Activated T-helper 1 cell treated with anti-CD3 and anti-CD28 coated beads, Interleukin-2, amount 50 U/mL, for 16 hours (primary cell): Measurements from ENCODE around the gene ACAN.

Experiments used
- DNase-seq, 2 donors: peaks; one replicate each; pipeline ENCODE4 v3.0.0-alpha.2; 2020; ENCODE audit warnings: low read depth in 1 of 2, low spot score in 1 of 2

The ACAN gene

DNA sequence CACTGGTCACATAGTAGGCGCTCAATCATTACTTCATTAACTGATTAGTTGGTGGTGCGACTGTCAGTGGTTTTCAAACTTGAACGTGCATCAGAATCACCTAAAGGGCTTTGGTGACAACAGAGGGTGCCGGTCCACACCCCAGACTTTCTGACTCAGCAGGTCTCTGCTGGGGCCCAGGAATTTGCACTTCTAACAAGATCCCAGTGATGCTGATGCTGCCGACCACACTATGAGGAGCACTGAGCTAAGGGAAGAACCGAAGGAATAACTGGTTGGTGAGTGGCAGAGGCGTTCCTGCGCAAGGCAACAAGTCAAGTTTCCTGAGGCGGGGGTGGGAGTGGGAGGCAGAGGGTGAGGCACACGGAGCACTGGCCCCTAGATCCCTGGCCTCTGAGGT lies 73.3 kb downstream of the ACAN start:
- no peak for DNase-seq

GRCh38 chr15:88877415-88877814 lies 74.2 kb downstream of the ACAN start:
- DNase-seq: no peak

GRCh38 chr15:88877906-88878305 lies 74.7 kb downstream of the ACAN start:
- DNase-seq: no peak

DNA sequence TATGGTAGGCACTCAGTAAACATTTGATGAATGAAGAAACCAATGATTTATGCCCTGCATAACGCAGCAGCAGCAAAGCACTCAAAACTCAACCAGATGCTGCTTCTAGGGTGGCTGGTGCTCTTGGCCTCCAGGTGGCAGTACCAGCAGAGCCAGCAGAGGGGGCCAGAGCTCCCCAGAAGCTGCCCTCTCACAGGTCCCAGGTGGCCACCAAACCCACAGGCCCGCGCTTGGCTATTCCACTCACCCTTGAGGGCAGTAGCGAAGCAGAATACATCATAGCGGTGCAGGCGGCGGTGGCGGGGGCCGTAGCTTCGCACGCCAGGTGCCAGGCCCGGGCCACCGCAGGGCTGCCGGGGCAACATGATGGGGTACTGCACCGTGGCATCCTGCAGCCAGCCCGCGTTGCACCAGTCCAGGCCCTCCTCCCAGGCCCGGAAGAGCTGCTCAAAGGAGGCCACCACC lies 75.5 kb downstream of the ACAN start:
- DNase-seq: no peak

DNA sequence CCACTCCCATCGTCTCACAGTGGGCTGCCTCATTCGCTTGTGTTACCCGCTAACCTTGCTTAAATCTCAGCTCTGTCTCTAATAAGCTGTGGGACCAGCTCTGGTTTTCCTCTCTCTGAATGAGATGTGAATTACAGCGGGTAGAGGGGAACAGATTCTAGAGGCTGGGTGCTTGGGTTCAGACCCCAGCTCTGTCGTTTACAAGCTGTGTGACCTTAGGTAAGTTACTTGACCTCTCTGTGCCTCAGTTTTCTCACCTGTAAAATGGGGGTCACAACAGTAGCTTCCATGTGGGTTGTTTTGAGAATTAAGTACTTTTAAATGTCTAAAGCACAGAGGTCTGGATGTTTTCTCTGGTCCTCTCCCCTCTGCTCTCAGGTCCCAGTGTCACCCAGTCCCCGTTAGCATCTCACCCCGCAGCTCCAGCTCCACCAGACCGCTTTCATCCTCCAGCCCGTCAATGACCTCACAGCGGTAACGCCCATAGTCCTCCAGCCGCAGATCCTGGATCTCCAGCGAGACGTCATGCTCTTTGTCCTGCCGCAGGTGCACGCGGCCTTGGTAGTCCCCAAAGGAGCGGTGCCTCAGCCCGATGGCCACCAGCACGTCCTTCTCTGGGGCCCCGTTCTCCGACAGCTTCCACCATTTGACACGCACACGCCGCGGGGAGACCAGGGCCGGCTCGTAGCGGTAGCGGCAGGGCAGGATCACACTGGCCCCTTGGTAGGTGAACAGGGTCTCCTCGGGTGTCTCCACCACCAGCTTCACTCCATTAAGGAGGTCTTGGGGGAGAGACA lies 77.9 kb downstream of the ACAN start:
- no peak for DNase-seq

DNA sequence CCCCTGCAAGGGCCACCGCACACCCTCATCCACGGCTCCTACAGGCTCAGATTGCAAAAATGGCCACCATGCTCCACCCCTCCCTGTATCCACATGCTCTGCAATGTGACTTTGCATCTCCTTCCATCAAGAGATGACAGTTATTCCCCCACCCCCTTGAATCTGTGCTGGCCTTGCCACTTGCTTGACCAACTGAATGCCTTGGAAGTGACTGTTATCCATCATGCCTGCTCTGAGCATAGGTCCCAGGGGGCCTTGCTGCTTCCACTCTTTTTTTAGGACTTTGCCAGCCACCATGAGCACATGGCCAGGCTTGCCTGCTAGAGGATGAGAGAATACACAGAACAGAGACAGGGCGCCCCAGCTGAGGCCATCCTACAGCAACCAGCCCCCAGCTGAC lies 78.5 kb downstream of the ACAN start:
- no peak for DNase-seq

DNA sequence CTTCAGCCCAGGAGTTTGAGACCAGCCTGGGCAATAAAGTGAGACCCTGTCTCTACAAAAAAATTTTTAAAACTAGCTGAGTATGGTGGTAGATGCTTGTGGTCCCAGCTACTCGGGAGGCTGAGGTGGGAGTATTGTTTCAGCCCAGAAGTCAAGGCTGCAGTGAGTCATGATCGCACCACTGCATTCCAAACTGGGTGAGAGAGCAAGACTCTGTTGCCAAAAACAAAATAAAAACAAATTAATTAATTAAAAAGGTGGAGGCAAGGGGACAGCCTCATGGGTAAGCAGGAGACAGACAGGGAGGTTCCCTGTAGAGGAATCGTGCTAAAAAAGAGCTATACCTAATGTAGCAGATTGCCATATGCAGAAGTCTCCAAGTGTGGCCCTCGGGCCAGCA lies 79.5 kb downstream of the ACAN start:
- DNase-seq: no peak

- no peak for DNase-seq
Observed at GRCh38 chr15:88887068-88887580, 83.9 kb downstream of the ACAN start.

GRCh38 chr15:88888719-88889118 lies 85.5 kb downstream of the ACAN start:
- DNase-seq: no peak

DNA sequence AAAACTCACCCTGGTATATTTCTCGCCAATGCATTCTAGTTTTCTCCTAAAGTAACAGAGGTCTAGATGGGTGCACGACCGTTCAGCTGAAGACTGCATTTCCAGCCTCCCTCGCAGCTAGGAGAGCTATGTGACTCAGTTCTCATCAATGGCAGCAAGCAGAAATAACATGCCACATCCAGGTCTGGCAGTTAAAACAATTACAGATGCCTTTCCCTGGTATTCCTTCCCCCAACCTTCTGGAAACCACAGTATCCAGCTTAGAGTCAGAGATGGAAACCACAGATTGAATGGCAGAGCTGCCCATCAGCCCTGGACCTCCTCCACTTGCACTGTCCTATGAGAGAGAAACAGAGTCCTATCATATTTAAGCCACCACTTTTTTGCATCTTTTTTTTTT lies 87.3 kb downstream of the ACAN start:
- no peak for DNase-seq

GRCh38 chr15:88891540-88892254 lies 88.5 kb downstream of the ACAN start:
- DNase-seq: no peak

- DNase-seq: peak; percentile 71 to 82
Observed at GRCh38 chr15:88894348-88894818, 91.1 kb downstream of the ACAN start.

- peak; percentile 27 to 32 for DNase-seq
Observed at GRCh38 chr15:88894819-88895767, 91.9 kb downstream of the ACAN start, which contains the start of gene HAPLN3. HAPLN3 (minus strand) TSS chr15:88895544; CDS start chr15:88887298, 8,246 bp downstream.

- no peak for DNase-seq
Observed at GRCh38 chr15:88896333-88897033, 93.2 kb downstream of the ACAN start.

DNA sequence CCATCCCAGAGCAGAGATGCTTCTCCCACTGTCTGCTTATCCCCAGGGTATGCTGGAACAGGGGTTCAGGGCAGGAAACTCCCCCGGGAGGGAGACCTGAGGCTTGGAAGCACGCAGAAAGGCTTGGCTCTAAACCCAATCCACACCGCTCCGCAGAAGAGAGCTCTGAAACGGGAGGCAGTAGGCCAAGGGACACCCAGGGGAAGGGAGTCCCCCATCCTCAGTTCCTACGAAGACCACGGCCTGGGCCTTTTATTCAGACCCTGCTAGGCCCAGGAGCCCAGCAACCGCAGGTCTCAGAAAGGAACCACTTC lies 93.9 kb downstream of the ACAN start:
- no peak for DNase-seq

DNA sequence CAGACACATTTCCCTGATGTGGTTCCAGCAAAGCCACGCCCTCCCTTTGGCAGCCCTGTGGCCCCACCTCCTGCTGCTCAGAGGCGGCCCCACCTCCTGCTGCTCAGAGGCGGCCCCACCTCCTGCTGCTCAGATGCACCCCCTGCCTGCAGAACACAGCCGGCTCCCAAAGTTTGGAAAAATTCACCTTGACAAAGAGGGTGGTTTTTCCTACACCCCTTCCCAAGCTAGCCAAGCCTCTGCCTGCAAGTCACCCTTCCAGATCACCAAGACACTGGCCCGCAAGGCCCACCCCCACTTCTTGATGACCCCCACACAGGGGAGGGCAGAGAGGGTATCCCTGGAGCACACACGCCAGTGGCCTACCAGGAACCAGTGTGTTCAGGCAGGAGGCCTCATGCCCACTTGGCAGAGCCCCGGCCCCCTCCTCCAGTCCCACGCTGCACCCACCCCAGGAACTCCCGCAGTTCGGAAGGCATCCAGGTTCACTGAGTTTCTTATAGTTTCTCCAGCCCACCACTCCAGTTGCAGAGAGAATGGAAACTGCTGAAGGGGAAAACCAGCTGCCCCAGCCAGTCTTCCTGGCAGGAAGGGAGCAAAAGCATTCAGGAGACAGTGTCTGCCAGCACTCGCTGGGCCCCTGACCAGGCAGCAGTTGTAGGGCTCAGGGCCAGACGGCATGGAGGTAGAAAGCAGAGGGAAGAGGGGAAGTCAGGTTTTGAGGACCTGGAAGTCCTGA lies 94.4 kb downstream of the ACAN start:
- DNase-seq: peak; percentile 61 to 62

DNA sequence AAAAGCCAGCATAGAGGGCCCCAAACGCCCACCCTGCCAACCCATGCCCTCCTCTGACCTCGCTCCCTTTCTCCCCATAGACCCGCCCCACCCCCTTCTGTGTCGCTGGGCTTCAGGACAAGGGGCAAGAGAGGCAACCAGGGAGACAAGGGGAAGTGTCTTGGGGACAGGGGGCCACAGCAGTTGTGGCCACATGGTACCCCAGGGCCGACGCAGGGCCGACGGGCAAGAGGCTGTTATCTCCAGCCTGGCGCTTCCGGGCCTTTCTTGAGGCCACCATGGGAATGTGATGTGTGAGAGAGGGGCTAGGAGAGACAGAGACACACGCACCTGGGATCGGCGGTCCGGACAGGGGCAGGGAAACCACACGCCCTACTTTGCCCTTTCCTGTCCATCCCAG lies 95.5 kb downstream of the ACAN start:
- no peak for DNase-seq

DNA sequence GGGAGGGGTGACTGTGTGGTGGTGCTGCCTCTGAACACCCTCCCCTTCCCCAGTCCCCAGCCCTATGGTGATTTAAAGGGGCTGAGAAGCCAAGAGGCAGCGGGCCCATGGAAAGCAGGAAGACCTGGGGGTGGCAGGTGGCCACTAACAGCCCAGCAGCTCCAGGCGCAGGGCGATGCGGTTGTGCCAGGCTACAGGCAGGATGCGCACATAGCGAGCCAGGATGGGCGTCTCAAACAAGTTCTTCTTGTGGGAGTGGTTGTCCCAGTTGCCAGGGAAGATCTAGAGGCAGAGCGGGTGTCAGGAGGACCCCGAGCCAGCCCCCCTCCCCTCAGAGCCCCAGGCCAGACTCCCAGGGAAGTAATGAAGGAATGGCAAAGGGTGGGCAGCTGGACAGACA lies 96.0 kb downstream of the ACAN start:
- no peak for DNase-seq

DNA sequence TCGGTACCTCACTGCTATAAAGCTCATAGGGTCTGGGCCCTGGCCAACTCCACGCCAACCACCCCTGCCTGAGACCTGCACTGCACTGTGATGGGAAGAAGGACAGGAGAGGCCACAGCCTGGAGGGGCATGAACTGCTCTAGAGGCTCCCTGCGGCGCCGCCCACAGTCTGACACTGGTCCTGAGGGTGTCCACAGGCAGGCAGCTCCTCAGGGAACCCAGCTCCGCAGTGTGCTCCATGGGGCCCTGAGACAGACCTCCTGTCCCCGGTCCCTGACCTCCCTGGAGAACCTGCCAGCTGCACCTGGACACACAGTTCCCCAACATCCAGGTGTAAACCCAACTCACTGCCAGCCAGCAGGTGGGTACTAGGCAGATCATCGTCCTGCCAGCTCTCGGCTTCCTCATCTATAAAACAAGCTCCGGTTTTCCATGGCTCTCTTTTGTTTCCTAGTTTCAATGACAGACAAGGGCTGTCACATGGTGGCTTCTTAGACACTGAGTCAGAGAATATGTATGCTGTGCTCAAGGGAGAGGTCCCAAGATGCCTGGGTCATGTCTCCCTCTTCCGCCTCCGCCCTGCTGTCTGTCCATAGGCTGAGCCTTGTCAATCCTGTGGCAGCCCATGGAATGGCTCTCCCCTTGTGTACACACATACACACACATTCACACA lies 97.2 kb downstream of the ACAN start:
- no peak for DNase-seq
